NCI-H460 (cell line): Measurements from ENCODE around the gene KRTAP2-2. TPM values are rescaled to one million over a fixed set of nuclear protein-coding genes. Genes with fewer than 3 reads are reported as not detected.

Source experiments
- DNase-seq: peaks from one replicate; pipeline ENCODE4 v3.0.0-alpha.2; 2016; ENCODE audit warnings: low read depth; ENCODE audit errors: extremely low read depth
- small RNA-seq, 2 experiments: library from RNA; depleted of rRNA; stranded (forward); fragments of <200 nt; gene quantifications; one replicate each; pipeline ENCODE3, GENCODE V24; 2014
- total RNA-seq: library from RNA; depleted of rRNA; stranded (reverse); fragments of >200 nt; shearing (Covaris generic); gene quantifications from 2 replicates; pipeline ENCODE4 v1.2.3, GENCODE V29; 2014; rRNA removed

KRTAP2-2 gene
- total RNA-seq, 1 experiment from 2014 or later, result not detected

DNA sequence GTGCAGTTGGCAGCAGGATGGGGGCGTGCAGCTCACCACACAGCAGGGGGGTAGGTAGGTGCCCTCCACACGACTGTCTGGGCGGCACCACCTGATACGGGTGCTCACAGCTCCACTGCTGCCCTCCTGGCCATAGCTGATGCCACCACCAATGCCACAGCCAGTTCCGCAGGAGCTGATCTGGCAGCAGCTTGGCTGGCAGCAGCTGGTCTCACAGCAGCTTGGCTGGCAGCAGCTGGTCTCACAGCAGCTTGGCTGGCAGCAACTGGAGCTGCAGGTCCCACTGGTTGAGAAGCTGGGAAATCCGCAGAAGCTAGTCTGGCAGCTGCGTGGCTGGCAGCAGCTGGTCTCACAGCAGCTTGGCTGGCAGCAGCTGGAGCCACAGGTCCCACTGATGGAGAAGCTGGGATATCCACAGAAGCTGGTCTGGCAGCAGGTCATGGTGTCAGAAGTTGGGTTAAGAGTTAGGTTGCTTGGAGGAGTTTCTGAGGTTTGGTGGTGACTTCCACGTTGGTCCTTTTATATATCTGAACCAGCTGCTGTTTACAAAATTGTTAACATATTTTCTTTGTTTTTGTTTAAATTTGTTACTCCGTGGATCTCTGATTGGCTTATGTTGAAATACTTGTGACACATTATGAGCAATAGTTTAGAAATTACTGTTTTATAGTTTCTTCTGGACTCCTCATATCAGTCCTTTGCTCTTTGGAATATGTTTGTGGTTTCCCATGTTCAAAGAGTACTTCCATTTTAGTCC, 28.1 kb downstream of the KRTAP2-2 start, which contains the start of gene KRTAP1-5:
Gene KRTAP1-5, minus strand, starts transcription at position 494 of the 757 bp plus-strand sequence. Its CDS starts 53 bp downstream, at position 441.
- no peak for DNase-seq

DNA sequence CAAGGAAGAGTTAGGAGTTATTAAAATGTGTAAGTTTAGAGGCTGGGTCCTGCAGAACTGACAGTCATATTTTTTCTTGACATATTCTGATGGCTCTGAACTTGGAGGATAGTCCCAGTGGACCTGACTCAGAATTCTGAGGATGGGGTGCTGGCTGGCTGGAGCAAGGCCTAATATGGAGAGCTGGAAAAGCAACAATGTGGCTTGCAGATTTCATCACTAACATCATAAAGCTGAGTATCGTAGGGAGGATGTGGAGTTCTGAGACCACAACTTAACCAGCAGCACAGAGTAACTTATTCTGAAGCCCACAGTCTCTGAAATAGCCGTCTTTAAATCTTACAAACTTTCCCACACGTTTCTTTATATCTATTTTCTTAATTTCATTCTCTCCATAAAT, 30.3 kb downstream of the KRTAP2-2 start:
- no peak for DNase-seq

DNA sequence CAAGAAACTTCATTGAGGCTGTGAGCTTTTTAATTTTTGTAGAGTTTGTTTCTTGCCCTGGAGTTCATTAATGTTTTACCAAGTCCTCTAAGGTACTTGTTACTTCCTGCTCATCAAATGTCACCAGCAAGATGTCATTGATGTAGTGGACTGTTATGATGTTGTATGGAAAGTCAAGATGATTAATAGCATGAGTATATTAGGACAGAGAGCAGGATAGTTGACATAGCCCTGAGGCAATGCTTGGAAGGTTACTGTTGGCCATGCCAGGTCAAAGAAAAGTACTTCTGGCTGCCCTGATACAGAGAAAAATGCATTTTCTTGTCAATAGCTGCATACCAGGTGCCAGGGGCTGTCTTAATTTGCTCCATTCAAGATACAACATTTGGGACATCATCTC, 34.7 kb downstream of the KRTAP2-2 start:
- no peak for DNase-seq

DNA sequence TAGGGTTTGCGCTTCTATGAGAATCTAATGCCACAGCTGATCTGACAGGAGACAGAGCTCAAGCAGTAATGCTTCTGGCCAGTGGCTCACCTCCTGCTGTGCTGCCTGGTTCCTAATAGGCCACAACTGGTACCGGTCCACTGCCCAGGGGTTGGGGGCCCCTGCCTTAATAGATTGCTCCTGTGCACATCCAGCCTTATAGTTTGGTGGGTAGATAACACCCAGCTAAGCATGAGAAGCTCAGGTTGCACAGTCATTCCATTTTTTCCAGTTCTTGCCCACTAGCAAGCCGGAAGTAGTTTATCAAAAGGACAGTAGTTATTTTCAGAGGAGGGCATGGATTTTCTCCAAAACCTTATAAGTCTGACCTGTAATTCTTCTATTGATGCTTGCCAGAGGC, 35.6 kb downstream of the KRTAP2-2 start:
- no peak for DNase-seq

DNA sequence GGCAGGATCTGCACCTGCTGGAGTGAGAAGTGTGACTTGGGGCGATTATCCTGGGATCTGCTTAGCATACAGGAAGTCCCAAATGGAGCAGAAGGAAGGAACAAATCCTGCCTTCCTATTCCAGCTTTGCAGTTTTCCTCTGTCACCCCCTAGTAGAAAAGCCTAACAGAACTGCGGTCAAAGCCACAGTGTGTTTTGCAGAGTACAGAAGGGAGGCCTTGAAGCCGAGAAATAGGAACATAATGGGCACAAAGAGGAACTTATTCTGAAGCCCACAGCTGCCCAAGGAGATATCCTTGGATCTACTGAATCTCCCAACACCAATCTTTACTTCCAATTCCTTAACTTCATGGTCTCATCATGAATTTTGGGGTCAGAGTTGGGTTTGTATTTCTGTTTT, 36.5 kb downstream of the KRTAP2-2 start:
- DNase-seq, result no peak

DNA sequence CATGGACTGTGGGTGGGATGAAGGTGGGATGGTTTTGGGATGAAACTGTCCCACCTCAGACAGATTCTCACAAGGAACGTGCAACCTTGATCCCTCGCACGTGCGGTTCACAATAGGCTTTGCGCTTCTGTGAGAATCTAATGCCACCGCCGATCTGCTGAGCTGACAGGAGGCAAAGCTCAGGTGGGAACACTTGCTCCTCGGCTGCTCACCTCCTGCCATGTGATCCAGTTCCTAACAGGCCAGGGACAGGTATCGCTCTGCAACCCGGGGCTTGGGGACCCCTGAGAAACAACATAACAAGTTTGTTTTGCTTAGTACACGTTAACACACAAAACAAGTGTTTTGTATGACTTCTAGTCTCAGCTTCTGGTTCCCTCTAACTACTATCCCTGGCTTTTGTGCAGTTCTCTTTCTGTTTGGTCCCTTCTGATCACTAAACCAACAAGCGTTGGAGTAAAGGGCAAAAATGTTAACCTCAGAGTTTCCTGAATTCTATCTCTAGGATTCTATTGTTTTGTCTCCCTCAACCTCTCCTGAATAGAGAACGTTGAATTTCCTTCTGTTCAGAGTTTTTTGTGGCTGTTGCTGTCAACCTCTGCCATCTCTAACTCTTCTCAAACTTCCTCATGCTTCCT, 38.3 kb downstream of the KRTAP2-2 start:
- DNase-seq, result no peak

DNA sequence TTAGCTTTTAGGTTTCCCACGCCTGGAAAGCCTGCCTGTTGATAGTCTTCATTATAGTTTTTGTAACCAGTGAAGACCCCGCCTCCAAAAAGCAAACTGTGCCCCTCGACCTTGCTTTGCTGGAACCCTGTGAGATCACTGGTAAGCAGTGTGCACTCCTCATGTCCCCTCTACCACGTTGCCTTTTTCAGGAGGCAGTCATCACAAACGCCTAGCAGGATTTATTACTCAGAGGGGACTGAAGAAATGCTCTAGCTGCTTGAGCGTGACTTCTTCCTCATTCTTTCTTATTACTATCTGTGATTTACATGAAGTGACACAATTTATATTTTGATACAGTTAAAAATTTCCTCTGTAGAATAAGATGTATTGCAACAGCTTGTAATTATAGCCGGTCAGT, 39.6 kb downstream of the KRTAP2-2 start:
- no peak for DNase-seq

DNA sequence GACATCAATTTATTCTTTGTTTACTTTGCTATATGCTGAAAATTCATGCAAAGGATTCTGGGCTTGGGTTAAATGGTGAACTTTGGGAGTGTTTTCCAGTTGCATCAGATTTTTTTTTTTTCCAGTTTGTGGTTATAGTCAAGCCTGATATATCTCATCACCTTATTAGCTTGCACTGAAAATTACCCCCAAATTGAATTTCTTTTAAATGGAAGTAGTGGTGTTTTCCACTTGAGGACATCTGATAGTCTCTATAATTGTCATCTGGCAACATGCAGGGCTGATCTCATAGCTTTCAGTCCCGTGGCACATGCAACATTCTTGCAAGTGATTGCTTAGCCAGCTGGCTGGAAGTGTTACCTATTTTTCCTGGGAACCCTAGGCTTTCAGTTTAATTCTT, 41.4 kb downstream of the KRTAP2-2 start:
- DNase-seq, result no peak

DNA sequence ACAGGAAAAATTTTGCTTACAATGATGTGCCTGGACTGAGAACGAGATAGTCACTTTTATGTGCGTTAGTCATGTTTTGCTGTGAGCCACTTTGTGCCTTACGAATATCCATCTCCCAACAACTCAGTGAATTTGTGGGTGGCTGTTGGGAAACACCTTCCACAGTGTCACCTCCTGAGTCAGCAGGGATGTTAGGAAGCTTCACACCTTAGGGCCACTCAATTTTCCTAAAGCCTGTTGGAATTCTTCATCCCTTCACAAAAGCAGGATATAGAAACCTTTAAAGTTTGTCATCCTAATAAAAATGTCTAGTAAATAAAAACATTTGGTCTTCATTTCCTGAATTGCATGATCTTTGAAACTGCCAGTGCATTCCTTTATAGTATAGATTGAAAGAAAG, 41.8 kb downstream of the KRTAP2-2 start:
- no peak for DNase-seq

DNA sequence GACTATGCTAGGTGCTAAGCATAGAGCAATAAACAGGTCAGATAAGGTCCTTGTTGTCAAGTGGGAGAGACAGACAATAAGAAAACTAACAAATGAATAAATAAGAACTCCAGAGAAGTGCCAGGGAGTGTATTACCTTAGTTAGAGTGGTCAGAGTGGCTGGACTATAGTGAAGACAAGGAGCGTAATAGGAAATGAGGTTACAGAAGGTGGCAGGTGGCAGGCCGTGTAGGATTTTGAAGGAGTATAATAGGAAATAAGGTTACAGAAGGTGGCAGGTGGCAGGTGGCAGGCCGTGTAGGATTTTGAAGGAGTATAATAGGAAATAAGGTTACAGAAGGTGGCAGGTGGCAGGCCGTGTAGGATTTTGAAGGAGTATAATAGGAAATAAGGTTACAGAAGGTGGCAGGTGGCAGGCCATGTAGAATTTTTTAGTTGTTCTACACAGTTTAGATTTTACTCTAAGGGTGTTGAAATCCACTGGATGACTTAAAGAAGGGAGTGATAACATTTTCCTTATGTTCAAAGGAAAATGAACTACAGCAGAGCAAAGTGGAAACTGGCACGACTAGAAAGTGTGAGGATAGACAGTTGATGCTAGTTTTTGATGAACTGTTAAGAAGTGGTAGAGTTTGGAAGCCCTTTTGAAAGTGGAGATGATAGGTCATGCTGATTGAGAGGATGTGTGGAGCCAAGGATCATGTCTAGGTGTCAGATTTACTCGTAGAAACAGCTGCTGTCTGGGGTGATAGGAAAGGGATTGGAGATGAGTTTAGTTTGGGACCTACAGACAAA, 42.5 kb downstream of the KRTAP2-2 start:
- DNase-seq, result no peak

DNA sequence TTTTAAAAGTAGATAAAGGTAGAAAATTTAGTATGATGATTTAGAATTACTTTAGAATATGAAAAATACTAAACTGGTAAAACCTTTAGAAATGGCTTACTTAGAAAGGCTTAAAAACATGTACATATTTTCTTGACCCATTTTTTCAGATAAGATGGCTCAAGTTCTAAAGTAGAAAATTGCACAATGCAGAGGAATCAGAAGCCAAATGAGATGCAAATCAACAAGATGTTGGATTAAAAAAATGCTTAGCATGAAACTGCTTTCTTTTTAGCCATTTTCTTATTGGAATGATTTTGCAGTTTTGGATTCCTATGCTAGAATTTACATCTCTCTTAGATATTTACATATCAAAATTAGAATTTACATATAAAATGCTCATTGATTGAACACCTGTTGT, 44.6 kb downstream of the KRTAP2-2 start:
- no peak for DNase-seq

DNA sequence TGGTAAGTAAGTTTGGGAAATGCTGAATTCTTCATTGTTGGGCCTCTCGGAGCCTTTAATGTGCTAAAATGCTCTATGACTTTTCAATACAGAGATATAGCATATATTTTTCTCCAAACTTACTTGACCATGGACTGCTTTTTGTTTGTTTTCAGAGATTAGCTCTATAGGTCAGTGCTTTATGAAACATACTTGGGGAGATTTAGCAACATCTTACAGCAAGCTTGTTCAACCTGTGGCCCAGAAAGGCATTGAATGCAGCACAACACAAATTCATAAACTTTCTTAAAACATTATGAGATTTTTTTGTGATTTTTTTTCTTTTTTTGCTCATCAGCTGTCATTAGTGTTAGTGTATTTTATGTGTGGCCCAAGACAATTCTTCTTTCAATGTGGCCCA, 45.1 kb downstream of the KRTAP2-2 start:
- no peak for DNase-seq

DNA sequence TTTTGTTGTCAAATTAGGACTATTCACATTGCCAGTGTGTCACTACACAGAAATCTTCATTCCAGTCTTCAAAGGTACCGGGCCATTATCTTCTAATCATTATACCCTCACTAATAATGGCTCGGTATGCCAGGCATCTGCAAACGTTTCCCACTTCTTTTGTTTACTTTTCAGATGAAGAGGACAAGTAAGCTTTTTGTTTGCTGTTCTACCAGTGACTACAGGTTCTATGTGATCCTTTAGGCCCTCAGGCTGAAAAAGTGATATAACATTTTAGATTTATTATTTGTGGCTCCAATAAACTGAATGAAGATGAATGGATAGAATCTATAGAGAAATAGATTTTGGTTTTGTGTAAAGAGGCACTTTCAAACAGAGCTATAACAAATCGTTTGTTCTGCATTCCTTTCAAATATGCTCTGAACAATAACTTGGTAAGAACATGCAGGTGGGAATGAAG, 45.7 kb downstream of the KRTAP2-2 start:
- no peak for DNase-seq

DNA sequence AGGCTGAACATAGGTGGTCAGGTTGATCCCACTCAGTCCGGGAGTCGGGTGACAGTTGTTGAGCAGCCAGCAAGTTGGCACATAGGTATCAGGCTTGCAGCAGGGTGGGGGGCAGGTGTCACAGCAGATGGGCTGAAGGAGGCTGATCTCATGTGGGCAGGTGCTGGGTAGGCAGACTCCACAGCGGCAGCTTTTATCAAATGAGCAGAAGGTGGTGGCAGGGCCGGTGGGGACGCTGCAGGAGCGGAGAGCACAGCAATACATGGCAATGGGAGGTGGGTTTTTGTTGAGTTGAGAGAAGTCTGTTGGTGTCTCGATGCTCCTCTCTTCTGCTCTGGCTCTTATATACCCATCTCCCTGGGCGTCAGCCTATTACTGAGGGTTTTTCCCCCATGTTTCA, 46.2 kb downstream of the KRTAP2-2 start, which contains the start of gene KRTAP3-1:
Gene KRTAP3-1, minus strand, starts transcription at position 318 of the 400 bp plus-strand sequence. Its CDS starts 54 bp downstream, at position 264.
- DNase-seq, result no peak

Small RNA genes lying within 50 kb of the gene (small RNA-seq; reads per million reads assigned to genes)
- gene KRTAP3-4P, result 0 reads per million in 2 experiments

Other genes with a start within 250 kb of the KRTAP2-2 start
- gene KRT10, start 232.6 kb downstream of the KRTAP2-2 start, total RNA-seq, result 36.8 and 38.4 TPM in 2 replicates
- not detected in 2 replicates for gene KRT12, start 188.0 kb downstream of the KRTAP2-2 start, total RNA-seq
- not detected in 2 replicates for gene KRT20, start 170.0 kb downstream of the KRTAP2-2 start, total RNA-seq
- 0.07 TPM in 1 of 2 replicates, not detected in the other for gene KRT23, start 117.6 kb downstream of the KRTAP2-2 start, total RNA-seq
- gene KRT39, start 88.3 kb downstream of the KRTAP2-2 start, total RNA-seq, result not detected in 2 replicates
- gene KRT40, start 70.9 kb downstream of the KRTAP2-2 start, total RNA-seq, result not detected in 2 replicates
- not detected in 2 replicates for gene KRTAP3-3, start 61.1 kb downstream of the KRTAP2-2 start, total RNA-seq
- not detected in 2 replicates for gene KRTAP3-2, start 55.3 kb downstream of the KRTAP2-2 start, total RNA-seq
- not detected in 2 replicates for gene KRTAP3-1, start 46.1 kb downstream of the KRTAP2-2 start, total RNA-seq
- not detected in 2 replicates for gene KRTAP1-5, start 28.0 kb downstream of the KRTAP2-2 start, total RNA-seq
- gene KRTAP1-4, start 25.0 kb downstream of the KRTAP2-2 start, total RNA-seq, result not detected in 2 replicates
- gene KRTAP1-3, start 20.4 kb downstream of the KRTAP2-2 start, total RNA-seq, result not detected in 2 replicates
- gene KRTAP1-1, start 13.8 kb downstream of the KRTAP2-2 start, total RNA-seq, result not detected in 2 replicates
- not detected in 2 replicates for gene KRTAP2-1, start 7.9 kb downstream of the KRTAP2-2 start, total RNA-seq
- gene KRTAP2-3, start 4.9 kb upstream of the KRTAP2-2 start, total RNA-seq, result not detected in 2 replicates
- gene KRTAP2-4, start 10.6 kb upstream of the KRTAP2-2 start, total RNA-seq, result not detected in 2 replicates
- gene KRTAP4-7, start 28.9 kb upstream of the KRTAP2-2 start, total RNA-seq, result not detected in 2 replicates
- gene KRTAP4-8, start 42.9 kb upstream of the KRTAP2-2 start, total RNA-seq, result not detected in 2 replicates
- not detected in 2 replicates for gene KRTAP4-16, start 47.0 kb upstream of the KRTAP2-2 start, total RNA-seq
- not detected in 2 replicates for gene KRTAP4-9, start 50.2 kb upstream of the KRTAP2-2 start, total RNA-seq
- gene KRTAP4-11, start 63.1 kb upstream of the KRTAP2-2 start, total RNA-seq, result not detected in 2 replicates
- gene KRTAP4-12, start 69.0 kb upstream of the KRTAP2-2 start, total RNA-seq, result not detected in 2 replicates
- not detected in 2 replicates for gene KRTAP4-6, start 85.3 kb upstream of the KRTAP2-2 start, total RNA-seq
- gene KRTAP4-5, start 94.6 kb upstream of the KRTAP2-2 start, total RNA-seq, result not detected in 2 replicates
- not detected in 2 replicates for gene KRTAP4-4, start 105.5 kb upstream of the KRTAP2-2 start, total RNA-seq
- not detected in 2 replicates for gene KRTAP4-3, start 113.0 kb upstream of the KRTAP2-2 start, total RNA-seq
- not detected in 2 replicates for gene KRTAP4-2, start 123.0 kb upstream of the KRTAP2-2 start, total RNA-seq
- gene KRTAP4-1, start 129.7 kb upstream of the KRTAP2-2 start, total RNA-seq, result 0.17 TPM in 1 of 2 replicates, not detected in the other
- gene KRTAP9-1, start 134.7 kb upstream of the KRTAP2-2 start, total RNA-seq, result not detected in 2 replicates
- gene KRTAP9-2, start 171.4 kb upstream of the KRTAP2-2 start, total RNA-seq, result not detected in 2 replicates
- not detected in 2 replicates for gene KRTAP9-3, start 177.2 kb upstream of the KRTAP2-2 start, total RNA-seq
- not detected in 2 replicates for gene KRTAP9-8, start 182.8 kb upstream of the KRTAP2-2 start, total RNA-seq
- not detected in 2 replicates for gene KRTAP9-4, start 194.5 kb upstream of the KRTAP2-2 start, total RNA-seq
- gene KRTAP9-9, start 200.2 kb upstream of the KRTAP2-2 start, total RNA-seq, result not detected in 2 replicates
- gene KRTAP9-6, start 210.1 kb upstream of the KRTAP2-2 start, total RNA-seq, result not detected in 2 replicates
- not detected in 2 replicates for gene KRTAP9-7, start 220.5 kb upstream of the KRTAP2-2 start, total RNA-seq
- gene KRTAP29-1, start 247.6 kb upstream of the KRTAP2-2 start, total RNA-seq, result not detected in 2 replicates